ENCODE data around the gene MYO1B. TPM values are rescaled to one million over a fixed set of nuclear protein-coding genes. Genes with fewer than 3 reads are reported as not detected.

MYO1B gene
- total RNA-seq, 1 experiment from 2014 or later, result 43.6 TPM

DNA sequence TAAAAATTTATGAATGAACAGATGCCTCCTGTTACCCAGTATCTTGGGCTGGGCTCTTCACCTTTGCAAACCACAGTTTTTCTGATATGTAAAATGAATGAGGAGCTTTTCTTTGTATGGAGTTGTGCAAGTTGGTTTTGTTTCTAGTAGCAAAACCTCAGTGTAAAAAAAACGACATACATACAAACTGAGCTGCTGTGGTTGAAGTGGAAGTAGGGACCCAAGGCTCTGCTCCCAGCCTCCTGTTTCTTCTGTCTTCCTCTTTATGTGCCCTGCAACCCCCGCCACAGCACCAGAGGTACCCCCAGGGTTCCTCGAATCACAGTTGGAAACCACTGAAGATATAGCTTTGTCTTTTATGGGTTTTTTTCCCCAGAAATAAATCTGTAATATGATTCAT, 118.1 kb downstream of the MYO1B start (continued):
- TF ChIP-seq IRF2 (CRISPR knock-in tag; IDR thresholded peaks at IDR 0.05; ENCODE audit: borderline replicate concordance, low read depth), result no peak

- Mint-ChIP-seq H3K36me3 (peaks cover 16% of the 10 kb centered on the region), H3K27me3 (ENCODE audit: low read depth) (no peaks in the 10 kb centered on the region), H3K27ac (no peak overlapping the region), H3K4me3 (no peak overlapping the region), H3K4me1 (peaks cover 10% of the 10 kb centered on the region), H3K9me3 (no peaks in the 10 kb centered on the region)
- ATAC-seq, result no peak
- ChIA-PET POLR2A (no interaction called here), CTCF (no interaction called here)
- DNase-seq (ENCODE audit: low spot score), result no peak
- no peak for TF ChIP-seq NR3C1 (CRISPR knock-in tag; conservative IDR thresholded peaks at IDR 0.05; ENCODE audit: low read depth)
- no peak for TF ChIP-seq JAZF1 (CRISPR knock-in tag; IDR thresholded peaks at IDR 0.05)
- TF ChIP-seq ELF4 (CRISPR knock-in tag; IDR thresholded peaks at IDR 0.05; ENCODE audit: low read depth), result no peak
- TF ChIP-seq NR1H2 (CRISPR knock-in tag; IDR thresholded peaks at IDR 0.05), result no peak
- no peak for TF ChIP-seq ZNF317 (CRISPR knock-in tag; IDR thresholded peaks at IDR 0.05; ENCODE audit: borderline replicate concordance, low read depth)
- TF ChIP-seq, protein P1, sequence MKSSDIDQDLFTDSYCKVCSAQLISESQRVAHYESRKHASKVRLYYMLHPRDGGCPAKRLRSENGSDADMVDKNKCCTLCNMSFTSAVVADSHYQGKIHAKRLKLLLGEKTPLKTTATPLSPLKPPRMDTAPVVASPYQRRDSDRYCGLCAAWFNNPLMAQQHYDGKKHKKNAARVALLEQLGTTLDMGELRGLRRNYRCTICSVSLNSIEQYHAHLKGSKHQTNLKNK (CRISPR knock-in tag; IDR thresholded peaks at IDR 0.05), result no peak
- TF ChIP-seq ZNF671 (CRISPR knock-in tag; IDR thresholded peaks at IDR 0.05), result no peak
- TF ChIP-seq GTF2I (CRISPR knock-in tag; conservative IDR thresholded peaks at IDR 0.05), result no peak
- no peak for TF ChIP-seq TP53 (CRISPR knock-in tag; IDR thresholded peaks at IDR 0.05)
- TF ChIP-seq ETV6 (CRISPR knock-in tag; IDR thresholded peaks at IDR 0.05), result no peak
Measured at GRCh38 chr2:191365089-191365488, 119.9 kb downstream of the MYO1B start.

DNA sequence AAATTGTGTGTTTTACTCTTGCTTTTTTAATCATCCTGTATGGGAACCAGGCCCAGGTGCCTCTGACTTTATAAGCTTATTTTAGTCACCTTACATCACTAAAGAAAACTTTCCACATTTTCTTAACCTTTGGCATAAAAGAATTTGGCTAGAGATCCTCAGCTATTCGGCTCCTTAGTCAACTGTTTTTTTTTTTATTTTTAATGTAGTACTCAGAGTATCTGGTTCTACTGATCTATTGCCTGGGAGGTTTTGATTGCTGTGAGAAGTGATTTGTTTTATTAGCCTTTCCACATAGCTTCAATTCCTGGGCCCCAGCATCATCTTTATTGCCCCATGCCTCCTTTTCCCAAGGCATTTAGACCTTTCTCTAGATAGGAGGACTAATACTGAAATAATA, 121.0 kb downstream of the MYO1B start:
- CTCF ChIA-PET, result no interaction called here
- no peaks in the 10 kb centered on the region for H3K27me3 Mint-ChIP-seq (ENCODE audit: low read depth)
- DNase-seq (ENCODE audit: low spot score), result no peak

More for the DNA sequence above, 121.0 kb downstream of the MYO1B start:
- no peaks in the 10 kb centered on the region for H3K9me3 Mint-ChIP-seq
- H3K4me3 Mint-ChIP-seq, result no peak overlapping the region
- H3K4me1 Mint-ChIP-seq, result peaks cover 10% of the 10 kb centered on the region
- TF ChIP-seq EMX1 (CRISPR knock-in tag; IDR thresholded peaks at IDR 0.05), result no peak
- no peak for TF ChIP-seq GRHL2 (CRISPR knock-in tag; IDR thresholded peaks at IDR 0.05; ENCODE audit: insufficient replicate concordance, severe bottlenecking)
- TF ChIP-seq, protein P2, sequence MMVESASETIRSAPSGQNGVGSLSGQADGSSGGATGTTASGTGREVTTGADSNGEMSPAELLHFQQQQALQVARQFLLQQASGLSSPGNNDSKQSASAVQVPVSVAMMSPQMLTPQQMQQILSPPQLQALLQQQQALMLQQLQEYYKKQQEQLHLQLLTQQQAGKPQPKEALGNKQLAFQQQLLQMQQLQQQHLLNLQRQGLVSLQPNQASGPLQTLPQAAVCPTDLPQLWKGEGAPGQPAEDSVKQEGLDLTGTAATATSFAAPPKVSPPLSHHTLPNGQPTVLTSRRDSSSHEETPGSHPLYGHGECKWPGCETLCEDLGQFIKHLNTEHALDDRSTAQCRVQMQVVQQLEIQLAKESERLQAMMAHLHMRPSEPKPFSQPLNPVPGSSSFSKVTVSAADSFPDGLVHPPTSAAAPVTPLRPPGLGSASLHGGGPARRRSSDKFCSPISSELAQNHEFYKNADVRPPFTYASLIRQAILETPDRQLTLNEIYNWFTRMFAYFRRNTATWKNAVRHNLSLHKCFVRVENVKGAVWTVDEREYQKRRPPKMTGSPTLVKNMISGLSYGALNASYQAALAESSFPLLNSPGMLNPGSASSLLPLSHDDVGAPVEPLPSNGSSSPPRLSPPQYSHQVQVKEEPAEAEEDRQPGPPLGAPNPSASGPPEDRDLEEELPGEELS (CRISPR knock-in tag; IDR thresholded peaks at IDR 0.05), result no peak
- no peak for TF ChIP-seq TEAD1 (CRISPR knock-in tag; IDR thresholded peaks at IDR 0.05)
- no peak for TF ChIP-seq TCF7 (CRISPR knock-in tag; IDR thresholded peaks at IDR 0.05; ENCODE audit: low read depth)
- no peak for TF ChIP-seq ELF4 (CRISPR knock-in tag; IDR thresholded peaks at IDR 0.05; ENCODE audit: low read depth)
- TF ChIP-seq IRF2 (CRISPR knock-in tag; IDR thresholded peaks at IDR 0.05; ENCODE audit: borderline replicate concordance, low read depth), result no peak
- no peak for TF ChIP-seq NFYB (CRISPR knock-in tag; conservative IDR thresholded peaks at IDR 0.05; ENCODE audit: low read depth)
- TF ChIP-seq SOX15 (CRISPR knock-in tag; IDR thresholded peaks at IDR 0.05), result no peak
- TF ChIP-seq GABPB1 (CRISPR knock-in tag; IDR thresholded peaks at IDR 0.05), result no peak
- no peak for TF ChIP-seq HMGXB4 (CRISPR knock-in tag; IDR thresholded peaks at IDR 0.05)
- TF ChIP-seq ZBTB21 (CRISPR knock-in tag; IDR thresholded peaks at IDR 0.05; ENCODE audit: borderline replicate concordance), result no peak
- TF ChIP-seq NFATC4 (CRISPR knock-in tag; IDR thresholded peaks at IDR 0.05), result no peak
- TF ChIP-seq ZSCAN18 (CRISPR knock-in tag; IDR thresholded peaks at IDR 0.05), result no peak
- H3K27ac Mint-ChIP-seq, result no peak overlapping the region
- POLR2A ChIA-PET, result no interaction called here
- no peak for ATAC-seq
- H3K36me3 Mint-ChIP-seq, result peaks cover 23% of the 10 kb centered on the region
